Glomerular visceral epithelial cell (primary cell): ENCODE results near the gene RNF149.
A peak's percentile ranks its signal among the peaks of the same experiment; 100 is the strongest.
"Not testable (repeated sequence)": the region's sequence is repeated elsewhere in the genome, so short reads cannot be mapped to it uniquely, and the experiment has no call there.

Experiments used
- DNase-seq: peaks from one replicate; pipeline ENCODE4 v3.0.0-alpha.2; 2016; ENCODE audit errors: extremely low spot score

The RNF149 gene

GRCh38 chr2:101308432-101309210, at the start of gene RNF149:
Gene RNF149, minus strand, starts transcription at chr2:101308701. Its CDS starts 113 bp downstream, at chr2:101308588.
- peak; percentile 96 for DNase-seq

GRCh38 chr2:101357376-101357775, 48.9 kb upstream of the RNF149 start:
- peak; percentile 39 for DNase-seq

GRCh38 chr2:101356521-101356920, 48.0 kb upstream of the RNF149 start:
- peak; percentile 25 for DNase-seq

- no peak for DNase-seq
These were observed 47.6 kb upstream of the RNF149 start for GRCh38 chr2:101356055-101356454.

- DNase-seq = no peak
These were observed 47.0 kb upstream of the RNF149 start for GRCh38 chr2:101355401-101356054.

- DNase-seq = no peak
These were observed 46.2 kb upstream of the RNF149 start for GRCh38 chr2:101354420-101355311.

GRCh38 chr2:101352631-101353030, 44.1 kb upstream of the RNF149 start:
- not testable (repeated sequence) for DNase-seq

GRCh38 chr2:101351207-101351606, 42.7 kb upstream of the RNF149 start:
- no peak for DNase-seq

- peak; percentile 40 for DNase-seq
These were observed 41.6 kb upstream of the RNF149 start for GRCh38 chr2:101349893-101350662.

- no peak for DNase-seq
These were observed 40.4 kb upstream of the RNF149 start for GRCh38 chr2:101348883-101349282.

- DNase-seq = no peak
These were observed 38.4 kb upstream of the RNF149 start for GRCh38 chr2:101346909-101347308.

- no peak for DNase-seq
These were observed 35.6 kb upstream of the RNF149 start for GRCh38 chr2:101344137-101344536.

GRCh38 chr2:101342625-101343008, 34.1 kb upstream of the RNF149 start:
- no peak for DNase-seq

- DNase-seq = peak; percentile 81
These were observed 33.6 kb upstream of the RNF149 start for GRCh38 chr2:101341901-101342624.

GRCh38 chr2:101341421-101341820, 32.9 kb upstream of the RNF149 start:
- no peak for DNase-seq

GRCh38 chr2:101340141-101340551, 31.6 kb upstream of the RNF149 start:
- no peak for DNase-seq

GRCh38 chr2:101339266-101339880, 30.9 kb upstream of the RNF149 start:
- no peak for DNase-seq

GRCh38 chr2:101337877-101338276, 29.4 kb upstream of the RNF149 start:
- DNase-seq = no peak

- no peak for DNase-seq
These were observed 24.6 kb upstream of the RNF149 start for GRCh38 chr2:101332885-101333766.
